HepG2 (cell line): ENCODE measurements around the gene GUCY1B1. TPM values are rescaled to one million over a fixed set of nuclear protein-coding genes. Genes with fewer than 3 reads are reported as not detected.

Experiments used
- ATAC-seq: fragments of 200-7000 bp; cut with Tn5 transposase; 3 replicates; pipeline ENCODE4 v1.9.1; 2020; ENCODE audit warnings: mild to moderate bottlenecking, moderate library complexity
- BruUV-seq: library from RNA; stranded (reverse); fragments of 400-500 nt; replicated peaks from 2 replicates; lab custom pipeline; 2021; lab: Mats Ljungman, UMichigan
- CTCF ChIA-PET: fragments of 300-600 bp; formaldehyde crosslinking; extraction: SDS; loops from one replicate; lab custom pipeline; 2021; ENCODE audit warnings: low total read pairs, inconsistent platforms, low intra/inter-chr PET ratio; lab: Yijun Ruan, JAX
- POLR2A ChIA-PET: fragments of 350-600 bp; sonication (Branson Sonifier 250); formaldehyde crosslinking; loops from one replicate; lab custom pipeline; 2020; ENCODE audit warnings: antibody characterized with exemption, inconsistent platforms; lab: Yijun Ruan, JAX
- DNase-seq: peaks from one replicate; pipeline ENCODE4 v3.0.0-alpha.2; 2015; ENCODE audit warnings: low spot score
- FAIRE-seq: peaks from 3 replicates; lab custom pipeline; 2011; peaks lifted over from hg19 to GRCh38; lab: Jason Lieb, UNC
- H2AFZ ChIP-seq: one replicate; pipeline ENCODE4 v1.6.1; 2011; ENCODE audit warnings: low read length, inconsistent platforms
- H3K27ac ChIP-seq: fragments of 300-600 bp; 3 replicates; pipeline ENCODE4 v1.8.0; 2011; ENCODE audit warnings: mixed run types, mild to moderate bottlenecking, mixed read lengths, low read length, inconsistent platforms; ENCODE audit not compliant: insufficient read depth; ENCODE audit errors: extremely low read length
- H3K27me3 ChIP-seq, 2 experiments: fragments of 200-600 bp in 1 of 2; 2 replicates in 1 of 2; 3 replicates in 1 of 2; pipeline versions ENCODE4 v1.6.0 to v1.8.0; 2011; ENCODE audit warnings: low read length in 2 of 2, mild to moderate bottlenecking in 2 of 2, moderate library complexity in 2 of 2, inconsistent platforms in 1 of 2; ENCODE audit not compliant: insufficient read depth in 2 of 2, control insufficient read depth in 1 of 2
- H3K36me3 ChIP-seq, 2 experiments: fragments of 200-600 bp in 1 of 2; replicated peaks in 1 of 2; 2 replicates in 1 of 2; 3 replicates in 1 of 2; pipeline versions ENCODE4 v1.5.1 to v1.8.0; 2011; ENCODE audit warnings: low read length in 2 of 2, inconsistent platforms in 1 of 2; ENCODE audit not compliant: insufficient read depth in 2 of 2, control insufficient read depth in 1 of 2
- H3K4me1 ChIP-seq: 2 replicates; pipeline ENCODE4 v1.5.1; 2012; ENCODE audit warnings: low read length, inconsistent platforms; ENCODE audit not compliant: insufficient read depth
- H3K4me2 ChIP-seq: 2 replicates; pipeline ENCODE4 v1.6.0; 2011; ENCODE audit warnings: low read depth, low read length, inconsistent platforms
- H3K4me3 ChIP-seq, 3 experiments: fragments of 200-600 bp in 1 of 3; sonication (generic), shearing (Covaris generic) in 1 of 3; replicated peaks in 1 of 3; 2 replicates each; pipeline ENCODE4 v1.5.1; 2011 to 2016; ENCODE audit warnings: low read length in 3 of 3, inconsistent platforms in 2 of 3, low read depth in 2 of 3, mild to moderate bottlenecking in 2 of 3, control low read depth in 1 of 3, mixed read lengths in 1 of 3; ENCODE audit not compliant: insufficient read depth in 1 of 3
- H3K79me2 ChIP-seq: one replicate; pipeline ENCODE4 v1.6.1; 2011; ENCODE audit warnings: low read length, inconsistent platforms; ENCODE audit not compliant: insufficient read depth
- H3K9ac ChIP-seq: 2 replicates; pipeline ENCODE4 v1.6.0; 2011; ENCODE audit warnings: mild to moderate bottlenecking, low read depth, low read length, inconsistent platforms; ENCODE audit not compliant: insufficient read depth
- H3K9me3 ChIP-seq: 2 replicates; pipeline ENCODE4 v1.5.1; 2012; ENCODE audit warnings: mild to moderate bottlenecking, low read length
- H4K20me1 ChIP-seq: 2 replicates; pipeline ENCODE4 v1.6.0; 2011; ENCODE audit warnings: inconsistent platforms, mild to moderate bottlenecking, low read length, moderate library complexity; ENCODE audit not compliant: insufficient read depth
- DNMT3B ChIP-seq: conservative IDR thresholded peaks from 2 replicates; pipeline ENCODE4 v1.6.1; 2016; ENCODE audit warnings: missing biosample characterization, control low read depth
- ETV5 ChIP-seq: IDR thresholded peaks from 2 replicates; pipeline ENCODE4 v1.6.1; 2018; ENCODE audit warnings: missing biosample characterization, missing genetic modification reagents, inconsistent platforms, borderline replicate concordance
- HNRNPUL1 ChIP-seq: fragments of 200-400 bp; formaldehyde crosslinking; IDR thresholded peaks from 2 replicates; pipeline ENCODE4 v1.6.1; 2017; ENCODE audit warnings: low read depth, mild to moderate bottlenecking, low read length, moderate library complexity
- HOMEZ ChIP-seq: IDR thresholded peaks from 2 replicates; pipeline ENCODE4 v1.6.1; 2016; ENCODE audit warnings: low read depth
- PBX2 ChIP-seq: IDR thresholded peaks from 2 replicates; pipeline ENCODE4 v1.6.1; 2016; ENCODE audit warnings: control low read depth
- RFXAP ChIP-seq: sonication (generic); formaldehyde crosslinking; IDR thresholded peaks from 2 replicates; pipeline ENCODE4 v1.4.0; 2020; ENCODE audit warnings: missing genetic modification reagents, borderline replicate concordance
- TBL1XR1 ChIP-seq: fragments of 150-350 bp; IDR thresholded peaks from 2 replicates; pipeline ENCODE4 v1.6.1; 2014; ENCODE audit warnings: borderline replicate concordance, low read length; ENCODE audit not compliant: partially characterized antibody
- TEAD3 ChIP-seq: optimal IDR thresholded peaks from 2 replicates; pipeline ENCODE3; 2016; ENCODE audit warnings: borderline replicate concordance
- THRA ChIP-seq: sonication (generic); formaldehyde crosslinking; IDR thresholded peaks from 2 replicates; pipeline ENCODE4 v1.4.0; 2020; ENCODE audit warnings: missing genetic modification reagents, borderline replicate concordance
- ZFP36L2 ChIP-seq: sonication (generic); formaldehyde crosslinking; IDR thresholded peaks from 2 replicates; pipeline ENCODE4 v1.4.0; 2020; ENCODE audit warnings: missing genetic modification reagents
- ZNF234 ChIP-seq: sonication (generic); formaldehyde crosslinking; conservative IDR thresholded peaks from 2 replicates; pipeline ENCODE4 v1.5.1; 2020; ENCODE audit warnings: mild to moderate bottlenecking, missing genetic modification reagents
- ZNF280D ChIP-seq: sonication (generic); formaldehyde crosslinking; IDR thresholded peaks from 2 replicates; pipeline ENCODE4 v1.5.1; 2020; ENCODE audit warnings: mild to moderate bottlenecking, missing genetic modification reagents
- WGBS: methylation state at CpG from one replicate; pipeline ENCODE4 v1.1.6; 2017; ENCODE audit warnings: low lambda C conversion rate; 5-methylcytosine and 5-hydroxymethylcytosine counted together
- in situ Hi-C: cut with HindIII; loops from 2 replicates; pipeline ENCODE4 v1.10.0; 2017; ENCODE audit warnings: low pct_unique_long_range_greater_than_20kb; ENCODE audit not compliant: extremely low pct_ligation_motif_present
- intact Hi-C: fragments of 100-400 bp; cut with micrococcal nuclease; formaldehyde crosslinking; loops from one replicate; pipeline ENCODE4 v1.10.0; 2022; ENCODE audit not compliant: unreplicated experiment
- polyA plus RNA-seq, 8 experiments: library from polyadenylated mRNA; depleted of rRNA in 3 of 8; stranded (reverse) in 7 of 8; unstranded in 1 of 8; fragments of >200 nt; fragmentation: Illumina TruSeq in 4 of 8; extraction: Trizol in 4 of 8; gene quantifications; 2 replicates each; pipeline versions ENCODE4 v1.2.1 to v1.2.3, GENCODE V29; 2011 to 2016; ENCODE audit warnings: low read depth in 4 of 8, missing spikeins in 1 of 8, mixed read lengths in 1 of 8; ENCODE audit not compliant: insufficient read depth in 1 of 8
- total RNA-seq, 5 experiments: library from RNA; depleted of rRNA; stranded (reverse); fragments of >200 nt; fragmentation: Illumina TruSeq; extraction: Trizol; gene quantifications; 2 replicates each; pipeline ENCODE4 v1.2.3, GENCODE V29; 2016; ENCODE audit warnings: low read depth in 1 of 5

Gene GUCY1B1
- total and polyA plus RNA-seq, 2 of the 13 experiments (the other 11 are each of a cell fraction or from before 2014, with no cell fraction given): not detected

- Histone ChIP-seq H3K27ac (no peak overlapping the region), H3K79me2 (no peaks in the 10 kb centered on the region), H3K9ac (no peak overlapping the region), H3K9me3 (no peaks in the 10 kb centered on the region), H3K4me1 (no peaks in the 10 kb centered on the region), H3K27me3 (no peaks in the 10 kb centered on the region), H3K4me3 (no peak overlapping the region), H3K36me3 (no peaks in the 10 kb centered on the region), H3K4me2 (no peak overlapping the region), H2AFZ (peak overlapping the region; percentile 42), H4K20me1 (no peaks in the 10 kb centered on the region)
- DNase-seq: no peak
- ChIA-PET POLR2A (no interaction called here), CTCF (interaction anchor here (2.0 kb wide), 1 partner anchor 804 kb away, joined by 5 read pairs; no protein-coding TSS in a partner anchor)
- intact Hi-C loops: loop anchor here (5.0 kb wide), 1 partner anchor 979 kb away; no protein-coding TSS in a partner anchor
- FAIRE-seq: no peak
- ATAC-seq: no peak
- no peak for TF ChIP-seq DNMT3B (CRISPR knock-in tag)
- TF ChIP-seq THRA: no peak
- no peak for TF ChIP-seq TBL1XR1
- TF ChIP-seq TEAD3 (CRISPR knock-in tag): no peak
- no peak for TF ChIP-seq ZNF234
- TF ChIP-seq ZNF280D (CRISPR knock-in tag): no peak
- TF ChIP-seq ETV5 (CRISPR knock-in tag): no peak
- no peak for TF ChIP-seq RFXAP
- TF ChIP-seq PBX2 (CRISPR knock-in tag): no peak
- no peak for TF ChIP-seq HOMEZ (CRISPR knock-in tag)
- TF ChIP-seq HNRNPUL1: no peak
- TF ChIP-seq ZFP36L2 (CRISPR knock-in tag): no peak
- WGBS: 0% methylated on average over 1 of the region's 1 CpG
- in situ Hi-C loops: loop anchor here (25.0 kb wide), 1 partner anchor 349 kb away; no protein-coding TSS in a partner anchor
- BruUV-seq: no TSS peak
These were observed 27.0 kb downstream of the GUCY1B1 start for GRCh38 chr4:155785828-155786227.
